NCI-H2029 (cell line): ENCODE data around the gene HBA1.
"Not testable (repeated sequence)": the region's sequence is repeated elsewhere in the genome, so short reads cannot be mapped to it uniquely, and the experiment has no call there.

ENCODE experiments used
- DNase-seq: peaks from one replicate; lab custom pipeline; 2025; lab: John Stamatoyannopoulos, UW

The HBA1 gene

DNA sequence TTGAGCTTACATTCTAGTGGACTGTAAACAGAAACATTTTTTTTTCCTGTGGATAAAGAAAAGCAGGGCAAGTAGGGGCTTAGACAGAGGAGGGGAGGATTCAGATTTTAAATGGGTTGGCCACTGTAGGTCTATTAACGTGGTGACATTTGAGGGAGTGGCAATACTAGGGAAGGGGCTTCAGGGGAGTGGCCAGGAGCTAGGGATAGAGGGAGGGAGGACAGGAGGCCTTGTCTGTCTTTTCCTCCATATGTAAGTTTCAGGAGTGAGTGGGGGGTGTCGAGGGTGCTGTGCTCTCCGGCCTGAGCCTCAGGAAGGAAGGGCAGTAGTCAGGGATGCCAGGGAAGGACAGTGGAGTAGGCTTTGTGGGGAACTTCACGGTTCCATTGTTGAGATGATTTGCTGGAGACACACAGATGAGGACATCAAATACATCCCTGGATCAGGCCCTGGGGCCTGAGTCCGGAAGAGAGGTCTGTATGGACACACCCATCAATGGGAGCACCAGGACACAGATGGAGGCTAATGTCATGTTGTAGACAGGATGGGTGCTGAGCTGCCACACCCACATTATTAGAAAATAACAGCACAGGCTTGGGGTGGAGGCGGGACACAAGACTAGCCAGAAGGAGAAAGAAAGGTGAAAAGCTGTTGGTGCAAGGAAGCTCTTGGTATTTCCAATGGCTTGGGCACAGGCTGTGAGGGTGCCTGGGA is 17.2 kb upstream of the HBA1 start:
- DNase-seq = no peak

DNA sequence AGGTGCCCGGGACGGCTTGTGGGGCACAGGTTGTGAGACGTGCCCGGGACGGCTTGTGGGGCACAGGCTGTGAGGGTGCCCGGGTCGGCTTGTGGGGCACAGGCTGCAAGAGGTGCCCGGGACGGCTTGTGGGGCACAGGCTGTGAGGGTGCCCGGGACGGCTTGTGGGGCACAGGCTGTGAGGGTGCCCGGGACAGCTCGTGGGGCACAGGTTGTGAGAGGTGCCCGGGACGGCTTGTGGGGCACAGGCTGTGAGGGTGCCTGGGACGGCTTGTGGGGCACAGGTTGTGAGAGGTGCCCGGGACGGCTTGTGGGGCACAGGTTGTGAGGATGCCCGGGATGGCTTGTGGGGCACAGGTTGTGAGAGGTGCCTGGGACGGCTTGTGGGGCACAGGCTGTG is 16.2 kb upstream of the HBA1 start:
- not testable (repeated sequence) for DNase-seq

DNA sequence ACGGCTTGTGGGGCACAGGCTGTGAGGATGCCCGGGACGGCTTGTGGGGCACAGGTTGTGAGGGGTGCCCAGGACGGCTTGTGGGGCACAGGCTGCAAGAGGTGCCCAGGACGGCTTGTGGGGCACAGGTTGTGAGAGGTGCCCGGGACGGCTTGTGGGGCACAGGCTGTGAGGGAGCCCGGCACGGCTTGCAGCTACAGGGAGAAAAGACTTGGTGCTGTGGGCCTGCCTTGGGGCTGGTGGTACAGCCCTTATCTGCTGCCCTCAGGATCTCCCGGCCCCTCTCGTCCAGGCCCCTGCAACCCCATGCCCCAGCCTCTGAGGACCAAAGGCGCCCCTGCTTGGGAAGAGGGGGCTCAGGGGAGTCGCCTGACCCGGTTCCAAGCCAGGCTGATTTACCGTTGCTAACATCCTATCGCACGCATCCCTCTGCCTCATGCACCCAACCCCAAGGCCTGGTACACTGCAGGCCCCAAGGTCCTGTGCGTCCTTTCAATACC is 15.7 kb upstream of the HBA1 start:
- no peak for DNase-seq

DNA sequence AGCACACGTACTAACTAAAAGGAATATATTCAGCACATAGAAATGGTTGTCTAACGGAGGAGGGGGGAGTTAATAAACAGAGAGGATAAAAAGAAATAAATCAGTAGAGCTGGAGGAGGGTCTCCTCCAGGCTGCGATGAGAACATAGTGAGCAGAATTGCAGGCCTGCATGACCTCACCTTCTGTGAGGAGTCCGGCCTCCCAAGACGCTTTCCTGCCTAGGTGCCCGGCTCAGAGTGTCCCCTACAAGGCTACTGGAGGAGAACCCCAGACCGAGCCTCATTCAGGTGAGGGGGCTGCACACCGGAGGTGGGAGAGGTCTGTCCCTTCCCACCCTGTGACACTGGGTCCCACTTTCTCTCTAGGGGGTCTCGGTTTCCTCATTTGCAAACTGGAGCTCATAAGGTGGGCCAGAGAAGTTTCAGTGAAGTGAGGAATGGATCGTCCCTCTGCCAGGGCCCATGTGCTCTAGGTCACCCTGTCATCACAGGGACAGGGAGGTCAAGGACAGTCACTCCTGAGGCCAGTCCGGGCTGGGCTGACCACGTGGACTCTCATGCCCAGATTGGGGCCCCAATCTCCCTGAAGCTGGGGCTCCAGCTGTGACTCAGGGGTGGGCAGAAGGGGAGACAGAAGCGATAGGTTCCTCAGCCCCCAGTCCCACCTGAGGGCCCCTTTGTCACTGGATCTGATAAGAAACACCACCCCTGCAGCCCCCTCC is 14.0 kb upstream of the HBA1 start:
- DNase-seq = no peak

DNA sequence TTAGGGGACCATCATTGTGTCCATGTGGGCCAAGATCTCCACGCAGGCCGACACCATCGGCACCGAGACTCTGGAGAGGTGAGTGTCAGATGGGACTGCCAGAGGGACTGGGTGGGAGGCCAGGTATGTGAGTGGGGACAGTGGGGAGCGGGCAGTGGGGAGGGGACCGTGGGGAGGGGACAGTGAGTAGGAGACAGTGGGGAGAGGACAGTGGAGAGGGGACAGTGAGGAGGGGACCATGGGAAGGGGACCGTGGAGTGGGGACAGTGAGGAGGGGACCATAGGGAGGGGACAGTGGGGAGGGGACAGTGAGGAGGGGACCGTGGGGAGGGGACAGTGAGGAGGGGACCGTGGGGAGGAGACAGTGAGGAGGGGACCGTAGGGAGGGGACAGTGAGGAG is 13.3 kb upstream of the HBA1 start:
- not testable (repeated sequence) for DNase-seq

DNA sequence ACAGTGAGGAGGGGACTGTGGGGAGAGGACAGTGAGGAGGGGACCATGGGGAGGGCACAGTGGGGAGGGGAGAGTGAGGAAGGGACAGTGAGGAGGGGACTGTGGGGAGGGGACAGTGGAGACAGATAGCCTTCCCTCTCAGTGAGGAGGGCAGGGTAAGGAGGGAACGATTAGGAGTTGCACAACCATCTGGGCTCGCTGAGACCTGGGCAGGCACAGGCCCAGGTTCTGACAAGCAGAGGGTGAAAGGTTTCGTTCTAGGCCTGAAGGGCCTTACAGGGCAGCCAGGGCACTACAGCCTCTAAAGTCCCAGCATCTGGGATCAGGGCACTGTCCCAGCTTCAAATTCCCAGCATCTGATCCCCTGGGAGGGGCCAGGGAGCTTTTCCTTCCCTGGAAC is 12.8 kb upstream of the HBA1 start:
- DNase-seq = not testable (repeated sequence)

DNA sequence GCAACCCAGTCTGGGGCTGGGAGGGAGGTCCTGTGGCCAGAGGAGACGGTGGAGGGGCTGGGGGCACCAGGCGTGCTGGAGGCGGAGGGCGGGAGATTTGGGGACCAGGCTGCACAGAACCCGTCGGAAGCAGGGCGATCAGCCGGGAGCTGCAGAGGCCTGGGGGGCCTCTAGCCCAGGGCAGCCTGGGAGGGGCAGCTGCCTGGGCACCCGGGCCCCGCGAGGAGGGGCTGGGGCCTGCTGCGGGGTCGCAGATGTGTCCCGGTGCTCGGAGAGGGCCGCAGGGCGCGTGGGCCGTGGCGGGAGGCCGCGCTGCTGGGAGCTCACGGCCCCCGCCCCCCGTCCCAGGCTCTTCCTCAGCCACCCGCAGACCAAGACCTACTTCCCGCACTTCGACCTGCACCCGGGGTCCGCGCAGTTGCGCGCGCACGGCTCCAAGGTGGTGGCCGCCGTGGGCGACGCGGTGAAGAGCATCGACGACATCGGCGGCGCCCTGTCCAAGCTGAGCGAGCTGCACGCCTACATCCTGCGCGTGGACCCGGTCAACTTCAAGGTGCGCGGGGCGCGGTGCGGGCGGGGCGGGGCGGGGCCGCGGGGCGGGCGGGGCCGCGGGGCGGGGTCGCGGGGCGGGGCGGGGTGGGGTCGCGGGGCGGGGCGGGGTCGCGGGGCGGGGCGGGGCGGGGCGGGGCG is 12.2 kb upstream of the HBA1 start:
- DNase-seq = not testable (repeated sequence)

DNA sequence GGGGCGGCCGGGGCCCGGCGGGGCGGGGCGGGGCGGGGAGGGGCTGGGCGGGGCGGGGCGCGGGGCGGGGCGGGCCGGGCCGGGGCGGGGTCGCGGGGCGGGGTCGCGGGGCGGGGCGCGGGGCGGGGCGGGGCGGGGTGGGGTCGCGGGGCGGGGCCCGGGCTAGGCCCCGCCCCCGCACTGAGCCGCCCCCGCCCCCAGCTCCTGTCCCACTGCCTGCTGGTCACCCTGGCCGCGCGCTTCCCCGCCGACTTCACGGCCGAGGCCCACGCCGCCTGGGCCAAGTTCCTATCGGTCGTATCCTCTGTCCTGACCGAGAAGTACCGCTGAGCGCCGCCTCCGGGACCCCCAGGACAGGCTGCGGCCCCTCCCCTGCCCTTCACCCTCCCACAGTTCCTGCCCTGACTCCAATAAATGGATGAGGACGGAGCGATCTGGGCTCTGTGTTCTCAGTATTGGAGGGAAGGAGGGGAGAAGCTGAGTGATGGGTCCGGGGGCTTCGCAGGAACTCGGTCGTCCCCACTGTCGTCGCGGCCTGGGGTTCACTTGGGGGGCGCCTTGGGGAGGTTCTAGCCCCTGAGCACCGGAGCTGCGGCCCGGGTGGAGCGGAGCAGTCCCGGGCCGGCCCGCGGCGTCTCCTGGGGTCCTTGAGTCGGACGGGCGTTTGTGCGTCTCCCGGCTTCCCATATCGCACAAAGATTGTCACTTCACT is 11.5 kb upstream of the HBA1 start:
- no peak for DNase-seq

DNA sequence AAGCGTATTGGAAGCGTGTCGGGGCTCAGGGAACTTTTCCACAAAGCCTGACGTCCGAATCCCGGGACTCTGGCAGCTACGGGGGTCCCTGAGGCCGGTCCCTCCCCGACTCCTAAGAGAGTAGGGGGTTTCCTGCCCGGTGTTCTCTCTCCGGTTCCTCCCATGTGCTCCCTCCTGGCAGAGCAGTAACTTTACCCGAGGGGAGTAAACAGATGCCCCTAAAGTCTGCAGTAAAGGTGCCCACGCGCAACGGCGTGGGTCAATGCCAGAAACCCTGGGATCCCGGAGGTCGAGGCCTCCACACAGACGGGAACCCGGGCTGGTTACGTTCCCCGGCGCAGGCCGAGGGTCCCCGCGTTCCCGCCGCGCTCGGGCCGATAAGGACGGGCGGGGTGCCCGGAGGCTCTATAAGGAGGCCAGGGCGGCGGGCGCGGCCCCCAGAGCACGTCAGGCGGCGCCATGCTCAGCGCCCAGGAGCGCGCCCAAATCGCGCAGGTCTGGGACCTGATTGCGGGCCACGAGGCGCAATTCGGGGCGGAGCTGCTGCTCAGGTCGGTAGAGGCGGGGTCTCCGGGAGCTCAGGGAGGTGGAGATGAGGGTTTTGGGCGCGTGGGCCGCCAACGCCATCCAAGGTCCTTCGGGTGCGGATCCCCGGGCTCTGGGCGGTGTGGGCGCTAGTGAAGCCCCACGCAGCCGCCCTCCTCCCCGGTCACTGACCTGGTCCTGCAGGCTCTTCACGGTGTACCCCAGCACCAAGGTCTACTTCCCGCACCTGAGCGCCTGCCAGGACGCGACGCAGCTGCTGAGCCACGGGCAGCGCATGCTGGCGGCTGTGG is 10.7 kb upstream of the HBA1 start, which contains the start of gene HBM:
Gene HBM, plus strand, starts transcription at position 440 of the 836 bp plus-strand sequence. Its CDS starts 20 bp downstream, at position 460.
- DNase-seq = no peak

DNA sequence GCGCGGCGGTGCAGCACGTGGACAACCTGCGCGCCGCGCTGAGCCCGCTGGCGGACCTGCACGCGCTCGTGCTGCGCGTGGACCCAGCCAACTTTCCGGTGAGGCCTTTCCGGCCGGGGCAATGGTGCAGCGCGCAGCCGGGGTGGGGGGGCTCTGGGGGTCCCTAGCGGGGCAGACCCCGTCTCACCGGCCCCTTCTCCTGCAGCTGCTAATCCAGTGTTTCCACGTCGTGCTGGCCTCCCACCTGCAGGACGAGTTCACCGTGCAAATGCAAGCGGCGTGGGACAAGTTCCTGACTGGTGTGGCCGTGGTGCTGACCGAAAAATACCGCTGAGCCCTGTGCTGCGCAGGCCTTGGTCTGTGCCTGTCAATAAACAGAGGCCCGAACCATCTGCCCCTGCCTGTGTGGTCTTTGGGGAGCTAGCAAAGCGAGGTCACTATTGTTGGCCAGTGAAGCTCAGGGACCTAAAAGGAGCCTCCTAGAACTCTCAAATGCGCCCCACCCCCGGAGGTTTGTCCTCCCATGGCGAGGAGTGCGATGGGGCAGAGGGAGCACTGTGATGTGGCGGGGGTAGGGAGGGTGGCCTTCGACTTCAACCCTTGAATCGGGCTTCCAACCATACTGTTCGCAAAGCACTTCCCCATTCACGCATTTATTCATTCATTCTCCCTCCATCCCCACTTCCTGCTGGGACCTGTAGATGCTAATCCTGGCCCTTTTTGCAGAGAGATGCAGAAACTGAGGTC is 9.9 kb upstream of the HBA1 start:
- DNase-seq = no peak

DNA sequence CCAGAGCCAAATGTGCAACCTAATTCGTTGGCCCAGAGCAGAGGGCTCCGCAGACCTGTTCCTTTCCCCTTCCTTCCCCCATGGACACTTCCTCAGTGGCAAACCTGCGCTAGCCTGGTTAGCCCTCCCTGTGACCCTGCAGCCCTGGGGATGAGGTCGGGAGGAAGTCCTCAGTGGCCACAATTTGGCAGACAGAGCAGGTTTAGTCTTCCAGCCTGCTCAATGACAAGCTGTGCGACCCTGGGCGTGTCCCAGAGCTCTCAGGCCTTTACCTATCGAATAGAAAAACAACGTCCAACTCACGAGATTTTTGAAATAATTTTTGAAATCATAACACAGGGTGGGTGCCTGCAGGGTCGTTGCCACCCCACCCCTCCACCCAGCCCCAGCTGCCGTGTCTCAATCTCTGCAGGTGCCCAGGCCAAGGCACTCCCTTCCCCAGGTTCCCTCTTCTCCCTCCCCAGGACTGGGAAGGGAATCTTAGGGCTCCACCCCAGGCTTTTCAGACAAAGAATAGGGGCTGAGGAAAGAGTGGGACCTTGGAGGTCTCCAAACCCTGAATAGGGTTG is 9.3 kb upstream of the HBA1 start:
- no peak for DNase-seq

DNA sequence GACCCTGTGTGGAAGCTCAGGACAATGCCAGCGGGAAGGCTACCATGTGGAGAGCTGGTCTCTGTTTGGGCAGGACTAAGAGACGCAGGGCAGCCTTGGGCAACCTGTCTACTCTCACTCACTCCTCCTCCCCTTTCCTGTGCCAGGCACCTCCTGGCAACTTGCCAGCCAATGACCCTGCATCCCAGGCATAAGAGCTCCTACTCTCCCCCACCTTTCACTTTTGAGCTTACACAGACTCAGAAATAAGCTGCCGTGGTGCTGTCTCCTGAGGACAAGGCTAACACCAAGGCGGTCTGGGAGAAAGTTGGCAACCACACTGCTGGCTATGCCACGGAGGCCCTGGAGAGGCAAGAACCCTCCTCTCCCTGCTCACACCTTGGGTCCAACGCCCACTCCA is 8.1 kb upstream of the HBA1 start:
- DNase-seq = peak; percentile 60

DNA sequence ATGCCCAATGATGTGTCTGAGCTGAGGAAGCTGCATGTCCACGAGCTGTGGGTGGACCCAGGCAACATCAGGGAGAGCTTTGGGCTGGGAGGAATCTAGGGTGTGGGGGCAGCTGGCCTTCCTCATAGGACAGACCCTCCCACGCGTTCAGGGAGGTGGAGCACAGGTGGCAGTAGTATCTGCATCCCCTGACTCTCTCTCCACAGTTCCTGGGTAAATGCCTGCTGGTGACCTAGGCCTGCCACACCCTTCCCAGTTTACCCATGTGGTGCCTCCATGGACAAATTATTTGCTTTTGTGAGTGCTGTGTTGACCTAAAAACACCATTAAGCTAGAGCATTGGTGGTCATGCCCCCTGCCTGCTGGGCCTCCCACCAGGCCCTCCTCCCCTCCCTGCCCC is 7.5 kb upstream of the HBA1 start:
- no peak for DNase-seq

DNA sequence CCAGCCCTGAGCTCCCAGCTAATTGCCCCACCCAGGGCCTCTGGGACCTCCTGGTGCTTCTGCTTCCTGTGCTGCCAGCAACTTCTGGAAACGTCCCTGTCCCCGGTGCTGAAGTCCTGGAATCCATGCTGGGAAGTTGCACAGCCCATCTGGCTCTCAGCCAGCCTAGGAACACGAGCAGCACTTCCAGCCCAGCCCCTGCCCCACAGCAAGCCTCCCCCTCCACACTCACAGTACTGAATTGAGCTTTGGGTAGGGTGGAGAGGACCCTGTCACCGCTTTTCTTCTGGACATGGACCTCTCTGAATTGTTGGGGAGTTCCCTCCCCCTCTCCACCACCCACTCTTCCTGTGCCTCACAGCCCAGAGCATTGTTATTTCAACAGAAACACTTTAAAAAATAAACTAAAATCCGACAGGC is 6.4 kb upstream of the HBA1 start:
- not testable (repeated sequence) for DNase-seq

DNA sequence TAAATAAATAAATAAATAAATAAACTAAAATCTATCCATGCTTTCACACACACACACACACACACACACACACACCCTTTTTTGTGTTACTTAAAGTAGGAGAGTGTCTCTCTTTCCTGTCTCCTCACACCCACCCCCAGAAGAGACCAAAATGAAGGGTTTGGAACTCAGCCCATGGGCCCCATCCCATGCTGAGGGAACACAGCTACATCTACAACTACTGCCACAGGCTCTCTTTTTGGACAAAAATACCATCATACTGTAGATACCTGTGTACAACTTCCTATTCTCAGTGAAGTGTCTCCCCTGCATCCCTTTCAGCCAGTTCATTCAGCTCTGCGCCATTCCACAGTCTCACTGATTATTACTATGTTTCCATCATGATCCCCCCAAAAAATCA is 5.7 kb upstream of the HBA1 start:
- DNase-seq = no peak

DNA sequence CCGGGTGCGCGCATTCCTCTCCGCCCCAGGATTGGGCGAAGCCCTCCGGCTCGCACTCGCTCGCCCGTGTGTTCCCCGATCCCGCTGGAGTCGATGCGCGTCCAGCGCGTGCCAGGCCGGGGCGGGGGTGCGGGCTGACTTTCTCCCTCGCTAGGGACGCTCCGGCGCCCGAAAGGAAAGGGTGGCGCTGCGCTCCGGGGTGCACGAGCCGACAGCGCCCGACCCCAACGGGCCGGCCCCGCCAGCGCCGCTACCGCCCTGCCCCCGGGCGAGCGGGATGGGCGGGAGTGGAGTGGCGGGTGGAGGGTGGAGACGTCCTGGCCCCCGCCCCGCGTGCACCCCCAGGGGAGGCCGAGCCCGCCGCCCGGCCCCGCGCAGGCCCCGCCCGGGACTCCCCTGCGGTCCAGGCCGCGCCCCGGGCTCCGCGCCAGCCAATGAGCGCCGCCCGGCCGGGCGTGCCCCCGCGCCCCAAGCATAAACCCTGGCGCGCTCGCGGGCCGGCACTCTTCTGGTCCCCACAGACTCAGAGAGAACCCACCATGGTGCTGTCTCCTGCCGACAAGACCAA is 4.0 kb upstream of the HBA1 start, which contains the start of gene HBA2:
Gene HBA2, plus strand, starts transcription at position 503 of the 568 bp plus-strand sequence. Its CDS starts 37 bp downstream, at position 540.
- not testable (repeated sequence) for DNase-seq

DNA sequence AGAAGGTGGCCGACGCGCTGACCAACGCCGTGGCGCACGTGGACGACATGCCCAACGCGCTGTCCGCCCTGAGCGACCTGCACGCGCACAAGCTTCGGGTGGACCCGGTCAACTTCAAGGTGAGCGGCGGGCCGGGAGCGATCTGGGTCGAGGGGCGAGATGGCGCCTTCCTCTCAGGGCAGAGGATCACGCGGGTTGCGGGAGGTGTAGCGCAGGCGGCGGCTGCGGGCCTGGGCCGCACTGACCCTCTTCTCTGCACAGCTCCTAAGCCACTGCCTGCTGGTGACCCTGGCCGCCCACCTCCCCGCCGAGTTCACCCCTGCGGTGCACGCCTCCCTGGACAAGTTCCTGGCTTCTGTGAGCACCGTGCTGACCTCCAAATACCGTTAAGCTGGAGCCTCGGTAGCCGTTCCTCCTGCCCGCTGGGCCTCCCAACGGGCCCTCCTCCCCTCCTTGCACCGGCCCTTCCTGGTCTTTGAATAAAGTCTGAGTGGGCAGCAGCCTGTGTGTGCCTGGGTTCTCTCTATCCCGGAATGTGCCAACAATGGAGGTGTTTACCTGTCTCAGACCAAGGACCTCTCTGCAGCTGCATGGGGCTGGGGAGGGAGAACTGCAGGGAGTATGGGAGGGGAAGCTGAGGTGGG is 3.1 kb upstream of the HBA1 start:
- DNase-seq = not testable (repeated sequence)

DNA sequence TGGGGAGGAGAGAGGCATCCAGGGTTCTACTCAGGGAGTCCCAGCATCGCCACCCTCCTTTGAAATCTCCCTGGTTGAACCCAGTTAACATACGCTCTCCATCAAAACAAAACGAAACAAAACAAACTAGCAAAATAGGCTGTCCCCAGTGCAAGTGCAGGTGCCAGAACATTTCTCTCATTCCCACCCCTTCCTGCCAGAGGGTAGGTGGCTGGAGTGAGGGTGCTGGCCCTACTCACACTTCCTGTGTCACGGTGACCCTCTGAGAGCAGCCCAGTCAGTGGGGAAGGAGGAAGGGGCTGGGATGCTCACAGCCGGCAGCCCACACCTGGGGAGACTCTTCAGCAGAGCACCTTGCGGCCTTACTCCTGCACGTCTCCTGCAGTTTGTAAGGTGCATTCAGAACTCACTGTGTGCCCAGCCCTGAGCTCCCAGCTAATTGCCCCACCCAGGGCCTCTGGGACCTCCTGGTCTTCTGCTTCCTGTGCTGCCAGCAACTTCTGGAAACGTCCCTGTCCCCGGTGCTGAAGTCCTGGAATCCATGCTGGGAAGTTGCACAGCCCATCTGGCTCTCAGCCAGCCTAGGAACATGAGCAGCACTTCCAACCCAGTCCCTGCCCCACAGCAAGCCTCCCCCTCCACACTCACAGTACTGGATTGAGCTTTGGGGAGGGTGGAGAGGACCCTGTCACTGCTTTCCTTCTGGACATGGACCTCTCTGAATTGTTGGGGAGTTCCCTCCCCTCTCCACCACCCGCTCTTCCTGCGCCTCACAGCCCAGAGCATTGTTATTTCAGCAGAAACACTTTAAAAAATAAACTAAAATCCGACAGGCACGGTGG is 2.3 kb upstream of the HBA1 start:
- not testable (repeated sequence) for DNase-seq
